GM19099 (cell line): ENCODE measurements around the gene ZDHHC9.

Experiments
- POLR2A ChIP-seq: IDR thresholded peaks from 3 replicates; pipeline ENCODE4 v1.6.1; 2011; ENCODE audit warnings: low read depth; ENCODE audit not compliant: insufficient read length; ENCODE audit errors: extremely low read depth

The ZDHHC9 gene

GRCh38 chrX:129780441-129781105, 63.1 kb downstream of the ZDHHC9 start:
- no peak for TF ChIP-seq POLR2A

- TF ChIP-seq POLR2A, result peak; percentile 96
Observed at GRCh38 chrX:129779747-129780146, 63.9 kb downstream of the ZDHHC9 start, which contains the start of gene SASH3. SASH3 (plus strand) TSS chrX:129779949; CDS start chrX:129780098, 149 bp downstream.

GRCh38 chrX:129779086-129779672, 64.5 kb downstream of the ZDHHC9 start:
- TF ChIP-seq POLR2A, result no peak

- peak; percentile 63 for TF ChIP-seq POLR2A
Observed at GRCh38 chrX:129777218-129778030, 66.3 kb downstream of the ZDHHC9 start.

- no peak for TF ChIP-seq POLR2A
Observed at GRCh38 chrX:129773649-129774458, 69.8 kb downstream of the ZDHHC9 start.

- peak; percentile 61 for TF ChIP-seq POLR2A
Observed at GRCh38 chrX:129772796-129773431, 70.8 kb downstream of the ZDHHC9 start.

GRCh38 chrX:129771266-129771995, 72.3 kb downstream of the ZDHHC9 start:
- no peak for TF ChIP-seq POLR2A

GRCh38 chrX:129769467-129770154, 74.1 kb downstream of the ZDHHC9 start:
- TF ChIP-seq POLR2A, result peak; percentile 31

GRCh38 chrX:129768586-129769466, 74.9 kb downstream of the ZDHHC9 start:
- no peak for TF ChIP-seq POLR2A

- no peak for TF ChIP-seq POLR2A
Observed at GRCh38 chrX:129768186-129768585, 75.5 kb downstream of the ZDHHC9 start.

GRCh38 chrX:129763666-129764065, 80.0 kb downstream of the ZDHHC9 start:
- no peak for TF ChIP-seq POLR2A

- TF ChIP-seq POLR2A, result no peak
Observed at GRCh38 chrX:129762448-129762847, 81.2 kb downstream of the ZDHHC9 start.

GRCh38 chrX:129761596-129761995, 82.1 kb downstream of the ZDHHC9 start:
- no peak for TF ChIP-seq POLR2A

- no peak for TF ChIP-seq POLR2A
Observed at GRCh38 chrX:129760981-129761380, 82.7 kb downstream of the ZDHHC9 start.
